HG03196 (cell line): Measurements from ENCODE around the gene MED25.

Experiments
- ATAC-seq: cut with Tn5 transposase; IDR thresholded peaks from one replicate; pipeline ENCODE4 v1.9.1; 2021; ENCODE audit not compliant: unreplicated experiment

The MED25 gene

GRCh38 chr19:49883094-49883493 lies 65.0 kb downstream of the MED25 start:
- ATAC-seq: no peak

- ATAC-seq: no peak
Observed at GRCh38 chr19:49884109-49884508, 66.0 kb downstream of the MED25 start.

- ATAC-seq: no peak
Observed at GRCh38 chr19:49884760-49885159, 66.7 kb downstream of the MED25 start.
